Measurements from ENCODE around the gene SEBOX.

- TF ChIP-seq, protein P1, sequence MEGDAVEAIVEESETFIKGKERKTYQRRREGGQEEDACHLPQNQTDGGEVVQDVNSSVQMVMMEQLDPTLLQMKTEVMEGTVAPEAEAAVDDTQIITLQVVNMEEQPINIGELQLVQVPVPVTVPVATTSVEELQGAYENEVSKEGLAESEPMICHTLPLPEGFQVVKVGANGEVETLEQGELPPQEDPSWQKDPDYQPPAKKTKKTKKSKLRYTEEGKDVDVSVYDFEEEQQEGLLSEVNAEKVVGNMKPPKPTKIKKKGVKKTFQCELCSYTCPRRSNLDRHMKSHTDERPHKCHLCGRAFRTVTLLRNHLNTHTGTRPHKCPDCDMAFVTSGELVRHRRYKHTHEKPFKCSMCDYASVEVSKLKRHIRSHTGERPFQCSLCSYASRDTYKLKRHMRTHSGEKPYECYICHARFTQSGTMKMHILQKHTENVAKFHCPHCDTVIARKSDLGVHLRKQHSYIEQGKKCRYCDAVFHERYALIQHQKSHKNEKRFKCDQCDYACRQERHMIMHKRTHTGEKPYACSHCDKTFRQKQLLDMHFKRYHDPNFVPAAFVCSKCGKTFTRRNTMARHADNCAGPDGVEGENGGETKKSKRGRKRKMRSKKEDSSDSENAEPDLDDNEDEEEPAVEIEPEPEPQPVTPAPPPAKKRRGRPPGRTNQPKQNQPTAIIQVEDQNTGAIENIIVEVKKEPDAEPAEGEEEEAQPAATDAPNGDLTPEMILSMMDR (IDR thresholded peaks at IDR 0.05): no peak
- no peak for TF ChIP-seq POLR2A (IDR thresholded peaks at IDR 0.05)
Measured at GRCh38 chr17:28386391-28386790, 21.4 kb upstream of the SEBOX start.

All from thyroid gland (tissue), 4 donors.